Measurements from ENCODE around the gene CAMK1D.

The CAMK1D gene

GRCh38 chr10:12377658-12378290 is 28.4 kb downstream of the CAMK1D start:
- Mint-ChIP-seq H3K27ac (no peak overlapping the region), H3K4me1 (ENCODE audit: low read depth) (peaks cover 38% of the 10 kb centered on the region), H3K4me3 (no peak overlapping the region), H3K27me3 (no peaks in the 10 kb centered on the region), H3K9me3 (no peaks in the 10 kb centered on the region), H3K36me3 (ENCODE audit: low read depth) (peaks cover 8% of the 10 kb centered on the region)

DNA sequence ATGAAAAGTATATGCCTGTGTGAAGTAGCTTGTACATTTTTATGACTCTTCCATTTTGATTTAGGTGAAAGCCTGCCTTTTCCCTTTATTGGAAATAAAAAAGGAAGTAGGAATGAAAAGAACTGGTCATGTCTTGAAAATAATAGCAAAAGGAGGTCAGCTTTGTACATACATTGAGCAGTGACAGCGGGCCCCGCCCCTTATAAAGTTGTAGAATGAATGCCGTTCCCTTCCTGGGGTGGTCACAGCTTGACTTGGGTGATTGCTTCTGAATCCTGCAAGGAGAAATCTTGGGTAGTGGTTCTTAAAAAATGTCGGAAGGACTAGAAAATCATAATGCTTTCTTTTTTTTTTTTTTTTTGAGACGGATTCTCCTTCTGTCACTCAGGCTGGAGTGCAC is 31.7 kb downstream of the CAMK1D start:
- Mint-ChIP-seq H3K4me1 (ENCODE audit: low read depth) (peaks cover 35% of the 10 kb centered on the region), H3K4me3 (no peak overlapping the region), H3K36me3 (ENCODE audit: low read depth) (peaks cover 15% of the 10 kb centered on the region), H3K9me3 (peaks cover 15% of the 10 kb centered on the region), H3K27ac (no peak overlapping the region), H3K27me3 (no peaks in the 10 kb centered on the region)

GRCh38 chr10:12381536-12382156 is 32.3 kb downstream of the CAMK1D start:
- peaks cover 35% of the 10 kb centered on the region for H3K4me1 Mint-ChIP-seq (ENCODE audit: low read depth)
- peak overlapping the region; percentile 50 for H3K27ac Mint-ChIP-seq
- no peaks in the 10 kb centered on the region for H3K27me3 Mint-ChIP-seq
- H3K36me3 Mint-ChIP-seq (ENCODE audit: low read depth): peaks cover 15% of the 10 kb centered on the region
- H3K9me3 Mint-ChIP-seq: peaks cover 15% of the 10 kb centered on the region
- H3K4me3 Mint-ChIP-seq: no peak overlapping the region

GRCh38 chr10:12382157-12382548 is 32.8 kb downstream of the CAMK1D start:
- H3K27ac Mint-ChIP-seq: peak overlapping the region; percentile 48
- H3K4me3 Mint-ChIP-seq: no peak overlapping the region
- peaks cover 15% of the 10 kb centered on the region for H3K36me3 Mint-ChIP-seq (ENCODE audit: low read depth)
- peaks cover 15% of the 10 kb centered on the region for H3K9me3 Mint-ChIP-seq
- no peaks in the 10 kb centered on the region for H3K27me3 Mint-ChIP-seq
- H3K4me1 Mint-ChIP-seq (ENCODE audit: low read depth): peaks cover 32% of the 10 kb centered on the region

- H3K9me3 Mint-ChIP-seq: peaks cover 15% of the 10 kb centered on the region
- no peak overlapping the region for H3K4me3 Mint-ChIP-seq
- H3K36me3 Mint-ChIP-seq (ENCODE audit: low read depth): peaks cover 15% of the 10 kb centered on the region
These were observed 33.7 kb downstream of the CAMK1D start for GRCh38 chr10:12382956-12383531.

GRCh38 chr10:12384906-12385305 is 35.6 kb downstream of the CAMK1D start:
- Mint-ChIP-seq H3K9me3 (peaks cover 15% of the 10 kb centered on the region), H3K27ac (no peak overlapping the region), H3K27me3 (no peaks in the 10 kb centered on the region), H3K4me1 (ENCODE audit: low read depth) (peaks cover 51% of the 10 kb centered on the region), H3K4me3 (no peak overlapping the region), H3K36me3 (ENCODE audit: low read depth) (peaks cover 15% of the 10 kb centered on the region)

More at GRCh38 chr10:12382956-12383531, 33.7 kb downstream of the CAMK1D start:
- peaks cover 34% of the 10 kb centered on the region for H3K4me1 Mint-ChIP-seq (ENCODE audit: low read depth)
- no peaks in the 10 kb centered on the region for H3K27me3 Mint-ChIP-seq
- H3K27ac Mint-ChIP-seq: peak overlapping the region; percentile 48

DNA sequence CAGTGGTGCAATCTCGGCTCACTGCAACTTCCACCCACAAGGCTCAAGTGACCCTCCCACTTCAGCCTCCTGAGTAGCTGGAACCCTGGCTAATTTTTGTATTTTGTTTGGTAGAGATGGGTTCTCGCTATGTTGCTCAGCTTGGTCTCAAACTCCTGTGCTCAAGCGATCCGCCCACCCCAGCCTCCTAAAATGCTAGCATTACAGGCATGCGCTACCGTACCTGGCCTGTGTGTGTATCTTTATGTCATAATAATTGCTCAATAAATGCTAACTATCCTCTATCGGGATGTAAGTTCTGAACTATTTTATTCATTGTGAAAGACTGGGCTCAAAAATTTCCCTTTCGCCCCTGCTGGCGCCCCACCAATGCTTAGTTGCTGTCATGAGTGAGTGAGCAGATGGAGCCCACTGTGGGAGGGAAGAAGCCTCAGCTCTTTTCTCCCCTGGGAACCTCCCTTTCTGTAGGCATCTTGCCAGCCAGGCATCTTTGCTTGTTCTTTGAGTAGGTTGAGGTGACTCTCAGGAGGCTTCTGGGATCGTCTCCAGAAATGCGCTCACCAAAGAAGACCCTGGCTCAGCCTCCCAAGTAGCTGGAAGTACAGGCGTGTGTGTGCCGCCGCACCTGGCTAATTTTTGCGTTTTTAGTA is 38.3 kb downstream of the CAMK1D start:
- peaks cover 48% of the 10 kb centered on the region for H3K4me1 Mint-ChIP-seq (ENCODE audit: low read depth)

DNA sequence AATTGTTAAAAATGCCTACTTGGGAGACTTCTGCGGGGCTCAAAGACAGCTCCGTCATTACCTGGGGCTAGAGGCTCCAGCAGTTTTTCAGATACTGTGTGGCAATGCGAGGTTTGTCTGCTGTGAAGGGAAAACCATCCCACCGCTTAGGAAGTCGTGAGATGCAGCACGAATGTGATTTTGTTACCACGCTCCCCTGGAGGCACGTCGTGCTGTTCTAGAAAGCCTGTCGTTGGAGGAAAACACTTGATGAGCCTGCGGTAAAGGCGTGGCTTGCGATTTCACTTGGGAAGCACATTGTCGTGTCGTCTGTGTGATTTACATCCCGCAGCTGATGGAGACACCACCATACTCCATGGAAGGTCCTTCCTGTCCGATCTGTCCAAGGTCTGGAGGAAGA is 39.3 kb downstream of the CAMK1D start:
- Mint-ChIP-seq H3K4me3 (no peak overlapping the region), H3K27me3 (no peaks in the 10 kb centered on the region), H3K9me3 (peaks cover 15% of the 10 kb centered on the region), H3K4me1 (ENCODE audit: low read depth) (peaks cover 45% of the 10 kb centered on the region), H3K27ac (no peak overlapping the region), H3K36me3 (ENCODE audit: low read depth) (peaks cover 15% of the 10 kb centered on the region)

More for the DNA sequence above, 38.3 kb downstream of the CAMK1D start:
- H3K27ac Mint-ChIP-seq: no peak overlapping the region
- no peak overlapping the region for H3K4me3 Mint-ChIP-seq
- no peaks in the 10 kb centered on the region for H3K27me3 Mint-ChIP-seq
- peaks cover 15% of the 10 kb centered on the region for H3K9me3 Mint-ChIP-seq
- peaks cover 15% of the 10 kb centered on the region for H3K36me3 Mint-ChIP-seq (ENCODE audit: low read depth)

DNA sequence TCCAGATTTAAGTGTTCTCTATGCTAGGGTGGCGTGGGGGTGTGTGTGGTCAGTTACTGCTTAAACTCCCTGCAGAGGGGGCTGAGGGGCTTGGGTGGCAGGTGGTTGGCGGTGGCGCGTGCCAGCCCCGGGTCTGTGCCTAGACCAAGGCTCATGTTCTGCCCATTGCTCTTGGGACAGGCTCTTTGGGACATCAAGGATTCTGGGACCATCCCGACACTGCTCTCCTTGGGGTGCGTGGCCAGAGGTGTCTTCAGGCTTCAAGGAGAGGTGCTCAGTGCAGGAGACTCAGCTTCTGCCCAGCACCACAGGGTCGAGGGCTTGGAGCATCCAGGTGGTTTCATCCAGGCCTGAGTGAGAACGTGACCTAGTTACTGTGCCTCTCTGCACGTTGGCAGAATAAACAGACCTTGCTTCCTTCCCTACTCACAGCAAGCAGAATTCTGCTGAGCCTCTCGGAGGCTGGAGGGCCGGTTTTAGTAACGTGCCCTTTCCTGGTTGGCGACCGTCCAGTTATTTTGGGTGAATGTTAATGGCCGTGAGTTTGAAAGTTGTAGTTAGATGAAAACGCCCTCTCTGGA is 39.9 kb downstream of the CAMK1D start:
- peaks cover 49% of the 10 kb centered on the region for H3K4me1 Mint-ChIP-seq (ENCODE audit: low read depth)
- no peak overlapping the region for H3K27ac Mint-ChIP-seq
- peaks cover 13% of the 10 kb centered on the region for H3K9me3 Mint-ChIP-seq
- H3K4me3 Mint-ChIP-seq: no peak overlapping the region
- no peaks in the 10 kb centered on the region for H3K27me3 Mint-ChIP-seq
- H3K36me3 Mint-ChIP-seq (ENCODE audit: low read depth): peaks cover 13% of the 10 kb centered on the region

GRCh38 chr10:12390733-12391132 is 41.4 kb downstream of the CAMK1D start:
- H3K4me3 Mint-ChIP-seq: no peak overlapping the region
- H3K27me3 Mint-ChIP-seq: no peaks in the 10 kb centered on the region
- H3K36me3 Mint-ChIP-seq (ENCODE audit: low read depth): no peaks in the 10 kb centered on the region
- H3K4me1 Mint-ChIP-seq (ENCODE audit: low read depth): peaks cover 48% of the 10 kb centered on the region
- no peaks in the 10 kb centered on the region for H3K9me3 Mint-ChIP-seq
- no peak overlapping the region for H3K27ac Mint-ChIP-seq

- no peaks in the 10 kb centered on the region for H3K9me3 Mint-ChIP-seq
- no peaks in the 10 kb centered on the region for H3K36me3 Mint-ChIP-seq (ENCODE audit: low read depth)
- no peaks in the 10 kb centered on the region for H3K27me3 Mint-ChIP-seq
- H3K4me1 Mint-ChIP-seq (ENCODE audit: low read depth): peaks cover 48% of the 10 kb centered on the region
- H3K27ac Mint-ChIP-seq: no peak overlapping the region
- H3K4me3 Mint-ChIP-seq: no peak overlapping the region
These were observed 41.9 kb downstream of the CAMK1D start for GRCh38 chr10:12391206-12391605.

GRCh38 chr10:12393831-12394230 is 44.5 kb downstream of the CAMK1D start:
- peaks cover 36% of the 10 kb centered on the region for H3K4me1 Mint-ChIP-seq (ENCODE audit: low read depth)
- no peaks in the 10 kb centered on the region for H3K36me3 Mint-ChIP-seq (ENCODE audit: low read depth)
- H3K27ac Mint-ChIP-seq: no peak overlapping the region
- no peak overlapping the region for H3K4me3 Mint-ChIP-seq
- H3K9me3 Mint-ChIP-seq: no peaks in the 10 kb centered on the region
- no peaks in the 10 kb centered on the region for H3K27me3 Mint-ChIP-seq

DNA sequence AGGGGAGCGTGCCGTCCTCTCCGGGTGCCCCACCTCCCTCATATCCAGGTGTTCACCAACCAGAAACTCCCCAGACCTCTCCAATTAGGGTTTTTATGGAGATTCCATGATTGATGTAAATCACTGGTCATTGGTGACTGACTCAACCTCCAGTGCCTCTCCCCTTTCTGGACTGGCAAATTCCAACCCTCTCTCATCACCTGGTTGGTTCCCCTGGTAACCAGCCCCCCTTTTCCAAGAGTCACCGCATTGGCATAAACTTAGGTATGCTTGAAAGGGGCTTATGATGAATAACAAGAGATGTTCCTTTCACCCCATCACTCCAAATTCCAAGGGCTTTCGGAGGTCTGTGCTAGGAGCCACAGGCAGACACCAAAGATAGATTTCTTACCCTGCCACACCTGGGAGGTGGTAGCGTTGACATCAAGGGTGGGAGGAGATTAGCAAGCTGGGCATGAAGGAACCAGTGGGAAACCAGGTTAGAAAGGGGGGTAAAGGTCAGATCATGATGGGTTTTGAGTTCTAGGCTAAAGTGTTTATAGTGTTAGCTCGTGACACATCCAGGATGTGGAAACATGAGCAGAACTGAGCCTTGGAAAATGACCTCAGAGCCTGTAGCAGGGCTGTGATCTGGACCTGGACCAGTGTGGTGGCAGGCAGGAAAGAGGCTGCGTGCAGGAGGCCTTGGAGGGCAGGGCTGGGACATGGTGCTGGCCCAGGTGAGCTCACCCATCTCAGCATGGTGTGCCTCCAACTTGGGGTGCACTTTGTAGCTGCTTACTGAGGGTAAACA is 45.1 kb downstream of the CAMK1D start:
- Mint-ChIP-seq H3K4me1 (ENCODE audit: low read depth) (peaks cover 30% of the 10 kb centered on the region), H3K27ac (no peak overlapping the region), H3K36me3 (ENCODE audit: low read depth) (no peaks in the 10 kb centered on the region), H3K9me3 (no peaks in the 10 kb centered on the region), H3K27me3 (no peaks in the 10 kb centered on the region), H3K4me3 (no peak overlapping the region)

GRCh38 chr10:12396093-12396492 is 46.7 kb downstream of the CAMK1D start:
- Mint-ChIP-seq H3K9me3 (no peaks in the 10 kb centered on the region), H3K4me3 (no peak overlapping the region), H3K27me3 (no peaks in the 10 kb centered on the region), H3K27ac (no peak overlapping the region), H3K4me1 (ENCODE audit: low read depth) (peaks cover 14% of the 10 kb centered on the region), H3K36me3 (ENCODE audit: low read depth) (no peaks in the 10 kb centered on the region)

Measured in stimulated activated naive CD8-positive, alpha-beta T cell treated with anti-CD3 and anti-CD28 coated beads, Interleukin-15, Interleukin-2, amounts not matched to agents 100 ng/mL and 50 ng/mL, for 24 hours (primary cell).